ENCODE data around the gene KLHL9.

Gene KLHL9

GRCh38 chr9:21316860-21317259 is 18.3 kb downstream of the KLHL9 start:
- FAIRE-seq, result no peak

DNA sequence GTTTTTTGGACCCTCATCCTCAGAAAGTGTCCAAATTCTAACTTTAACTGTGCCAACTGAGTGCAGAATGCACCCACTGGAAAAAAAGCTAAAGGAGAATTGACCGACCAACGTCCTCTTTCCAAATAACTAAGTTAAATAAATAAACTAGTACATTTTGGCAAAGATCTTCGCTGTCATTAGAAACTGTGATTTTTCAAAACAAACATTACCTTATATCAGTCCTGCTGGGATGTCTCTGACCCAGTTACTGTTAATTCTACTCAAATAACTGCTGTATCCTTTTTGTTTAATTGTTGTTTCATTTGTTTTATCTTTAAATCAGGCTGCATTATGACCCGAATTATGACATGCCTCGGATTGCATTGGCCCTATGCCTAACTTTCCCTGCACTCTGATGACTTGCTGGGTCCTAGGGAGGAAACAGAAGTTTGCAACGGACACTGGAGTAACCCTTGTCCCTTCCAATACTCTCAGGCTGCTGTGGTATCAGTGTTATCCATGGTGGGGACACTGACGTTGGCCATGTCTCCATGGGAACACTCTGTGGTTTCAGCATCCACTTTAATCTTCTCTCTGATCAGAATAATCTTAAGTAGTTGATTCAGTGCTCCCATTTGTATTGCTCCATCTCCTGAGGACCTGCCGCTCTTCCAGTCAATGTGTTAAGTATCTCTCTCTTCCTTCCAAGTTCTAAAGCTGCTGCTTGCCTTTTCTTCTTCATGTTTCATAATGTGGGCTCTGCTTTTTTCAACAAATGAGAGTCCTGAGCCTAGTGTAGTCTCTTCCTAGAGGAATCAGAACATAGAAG is 19.0 kb downstream of the KLHL9 start:
- no peak for FAIRE-seq

DNA sequence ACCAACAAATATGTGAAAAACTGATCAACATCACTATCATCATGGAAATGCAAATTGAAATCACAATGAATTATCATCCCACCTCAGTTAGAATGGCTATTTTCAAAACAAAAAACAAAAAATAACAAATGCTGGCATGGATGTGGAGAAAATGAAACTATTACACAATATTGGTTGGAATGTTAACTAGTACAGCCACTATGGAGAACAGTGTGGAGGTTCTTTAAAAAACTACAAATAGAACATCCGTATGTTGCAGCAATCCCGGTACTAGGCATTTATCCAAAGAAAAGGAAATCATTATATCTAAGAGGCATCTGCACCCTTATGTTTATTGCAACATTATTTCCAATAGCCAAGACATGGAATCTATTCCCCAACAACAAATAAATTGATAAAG is 21.1 kb downstream of the KLHL9 start:
- no peak for FAIRE-seq

GRCh38 chr9:21311889-21312288 is 23.3 kb downstream of the KLHL9 start:
- FAIRE-seq, result no peak

GRCh38 chr9:21305213-21305612 is 30.0 kb downstream of the KLHL9 start, which contains the start of gene IFNA5:
Gene IFNA5, minus strand, starts transcription at chr9:21305313. Its CDS starts 57 bp downstream, at chr9:21305256.
- no peak for FAIRE-seq

DNA sequence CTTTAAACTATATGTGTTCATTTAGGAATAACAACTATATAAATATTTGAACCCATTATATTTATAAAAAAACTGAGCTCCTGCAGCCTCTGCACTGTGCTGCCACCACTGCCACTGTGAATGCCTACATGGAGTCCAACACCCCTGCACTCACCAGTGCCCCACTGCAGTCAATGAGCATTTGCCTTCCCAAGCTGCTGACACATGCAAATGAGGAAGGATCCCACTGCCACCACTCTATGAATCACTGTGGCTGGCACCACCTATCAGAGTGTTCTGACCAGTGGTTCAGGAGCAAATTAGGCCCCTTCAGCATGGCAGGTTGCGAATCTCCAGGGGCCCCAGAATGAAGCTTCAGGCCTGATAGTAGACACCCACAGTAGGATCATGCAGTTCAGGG is 39.2 kb downstream of the KLHL9 start:
- no peak for FAIRE-seq

GRCh38 chr9:21294904-21295538 is 40.2 kb downstream of the KLHL9 start:
- no peak for FAIRE-seq

DNA sequence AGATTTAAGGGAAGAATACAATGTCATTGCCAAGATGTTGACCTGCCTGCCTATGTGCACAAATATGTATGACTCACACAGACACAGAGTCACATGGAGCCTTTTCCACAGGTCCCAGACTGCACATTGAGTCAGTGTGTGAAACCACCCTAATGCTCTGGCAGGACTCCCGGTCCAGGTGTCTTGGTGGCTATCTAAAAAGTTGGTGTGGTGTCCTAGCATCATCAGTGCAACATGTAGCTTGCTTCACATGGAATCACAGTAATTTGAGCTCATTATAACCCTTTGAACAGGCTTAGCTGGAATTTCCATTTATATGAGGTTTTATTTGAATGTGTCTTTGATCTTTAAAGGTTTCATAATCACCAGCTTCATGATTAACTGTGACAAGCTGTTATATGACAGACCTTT is 40.8 kb downstream of the KLHL9 start:
- no peak for FAIRE-seq

GRCh38 chr9:21289848-21290247 is 45.4 kb downstream of the KLHL9 start:
- no peak for FAIRE-seq

GRCh38 chr9:21287280-21287679 is 47.9 kb downstream of the KLHL9 start:
- FAIRE-seq, result no peak

- FAIRE-seq, result no peak
Measured at GRCh38 chr9:21286659-21287058, 48.5 kb downstream of the KLHL9 start.

GRCh38 chr9:21286099-21286498 is 49.1 kb downstream of the KLHL9 start:
- FAIRE-seq, result no peak

DNA sequence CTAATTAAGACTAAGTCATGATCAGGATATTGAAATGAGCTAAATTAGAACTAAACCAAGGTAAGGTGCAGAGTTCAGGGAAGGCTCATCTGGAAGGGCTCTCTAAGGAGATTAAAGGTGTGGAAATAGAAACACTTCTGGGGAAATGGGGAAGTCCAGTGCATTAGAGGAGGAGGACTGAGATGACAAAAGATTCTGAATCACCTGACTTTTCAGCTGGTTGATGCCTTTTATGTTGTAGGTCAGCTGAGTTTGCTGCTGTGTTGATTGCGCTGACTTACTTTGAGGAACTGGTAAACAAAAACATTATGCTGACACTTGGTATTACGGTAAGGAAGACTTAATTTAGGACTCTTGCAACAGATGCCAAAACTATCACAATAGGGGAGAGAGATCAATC is 53.9 kb downstream of the KLHL9 start:
- FAIRE-seq, result no peak
